ENCODE results near the gene OCIAD2.

DNA sequence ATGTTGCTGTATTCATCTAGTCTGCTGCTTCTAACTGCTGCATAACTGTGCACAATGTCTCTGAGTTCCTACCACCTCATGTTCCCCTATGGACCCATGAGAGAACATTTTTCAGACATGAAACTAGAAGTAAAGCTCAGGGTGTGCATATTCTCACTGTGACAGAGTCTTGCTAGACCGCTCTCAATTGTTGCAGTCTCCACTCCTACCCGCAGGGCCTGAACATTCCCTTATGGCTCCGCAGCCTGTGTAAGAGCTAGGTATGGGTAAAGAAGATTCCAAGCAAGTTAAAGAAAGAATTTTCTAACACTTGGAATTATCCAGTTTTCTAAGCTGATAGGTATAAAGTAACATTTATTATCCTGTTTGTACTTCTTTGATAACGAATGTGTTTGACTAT, 5.4 kb downstream of the OCIAD2 start:
- TF ChIP-seq, protein P1, sequence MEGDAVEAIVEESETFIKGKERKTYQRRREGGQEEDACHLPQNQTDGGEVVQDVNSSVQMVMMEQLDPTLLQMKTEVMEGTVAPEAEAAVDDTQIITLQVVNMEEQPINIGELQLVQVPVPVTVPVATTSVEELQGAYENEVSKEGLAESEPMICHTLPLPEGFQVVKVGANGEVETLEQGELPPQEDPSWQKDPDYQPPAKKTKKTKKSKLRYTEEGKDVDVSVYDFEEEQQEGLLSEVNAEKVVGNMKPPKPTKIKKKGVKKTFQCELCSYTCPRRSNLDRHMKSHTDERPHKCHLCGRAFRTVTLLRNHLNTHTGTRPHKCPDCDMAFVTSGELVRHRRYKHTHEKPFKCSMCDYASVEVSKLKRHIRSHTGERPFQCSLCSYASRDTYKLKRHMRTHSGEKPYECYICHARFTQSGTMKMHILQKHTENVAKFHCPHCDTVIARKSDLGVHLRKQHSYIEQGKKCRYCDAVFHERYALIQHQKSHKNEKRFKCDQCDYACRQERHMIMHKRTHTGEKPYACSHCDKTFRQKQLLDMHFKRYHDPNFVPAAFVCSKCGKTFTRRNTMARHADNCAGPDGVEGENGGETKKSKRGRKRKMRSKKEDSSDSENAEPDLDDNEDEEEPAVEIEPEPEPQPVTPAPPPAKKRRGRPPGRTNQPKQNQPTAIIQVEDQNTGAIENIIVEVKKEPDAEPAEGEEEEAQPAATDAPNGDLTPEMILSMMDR (IDR thresholded peaks at IDR 0.05), result no peak
- TF ChIP-seq POLR2A (IDR thresholded peaks at IDR 0.05) (no peak), POLR2AphosphoS5 (IDR thresholded peaks at IDR 0.05; ENCODE audit: insufficient read depth in 1 of 2, low read depth in 1 of 2) (no peak)

All from vagina (tissue), 2 donors.